Limb (tissue), 2 donors: ENCODE measurements around the gene TMPRSS11D.
A peak's percentile ranks its signal among the peaks of the same experiment; 100 is the strongest.

Experiments used
- DNase-seq, 2 donors: peaks; one replicate each; pipeline ENCODE4 v3.0.0-alpha.2; 2016; ENCODE audit errors: extremely low spot score in 2 of 2

TMPRSS11D gene

DNA sequence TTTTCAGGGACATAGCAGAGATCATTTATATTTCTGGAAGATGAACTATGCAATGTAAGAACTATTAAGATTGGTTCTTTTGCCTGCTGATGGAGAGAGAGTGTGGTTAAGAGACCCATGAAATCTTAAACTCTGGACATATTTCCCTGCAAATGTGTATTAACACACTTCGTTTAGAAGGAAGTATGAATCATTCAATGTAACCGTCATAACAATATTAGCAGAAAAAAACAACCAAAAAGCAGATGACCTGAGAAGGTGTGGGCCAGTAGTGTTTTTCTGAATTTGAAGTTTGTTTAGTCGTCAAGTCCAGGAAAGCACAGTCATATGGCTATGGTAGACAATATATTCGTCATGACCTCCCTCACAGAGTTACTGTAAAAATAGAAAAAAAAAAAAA is 2.5 kb upstream of the TMPRSS11D start:
- no peak for DNase-seq

DNA sequence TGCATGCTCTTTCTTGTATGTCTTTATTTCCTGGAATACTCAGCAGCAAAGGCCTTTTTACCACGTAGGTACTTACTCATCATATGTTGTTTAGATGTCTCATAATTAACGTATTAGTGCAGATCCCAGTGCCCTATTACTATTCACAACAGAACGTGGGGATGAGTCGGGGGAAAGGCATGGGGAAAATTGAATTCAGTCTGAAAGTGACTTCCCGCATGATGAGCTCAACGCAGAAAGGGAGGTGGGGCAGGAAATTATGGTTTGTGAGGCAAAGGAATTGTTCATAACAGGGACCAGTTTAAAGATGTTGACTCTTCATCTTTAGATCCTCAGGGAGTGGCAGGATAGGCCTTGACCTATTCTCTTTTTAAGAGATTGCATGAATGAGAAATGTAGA is 2.0 kb upstream of the TMPRSS11D start:
- DNase-seq = no peak

DNA sequence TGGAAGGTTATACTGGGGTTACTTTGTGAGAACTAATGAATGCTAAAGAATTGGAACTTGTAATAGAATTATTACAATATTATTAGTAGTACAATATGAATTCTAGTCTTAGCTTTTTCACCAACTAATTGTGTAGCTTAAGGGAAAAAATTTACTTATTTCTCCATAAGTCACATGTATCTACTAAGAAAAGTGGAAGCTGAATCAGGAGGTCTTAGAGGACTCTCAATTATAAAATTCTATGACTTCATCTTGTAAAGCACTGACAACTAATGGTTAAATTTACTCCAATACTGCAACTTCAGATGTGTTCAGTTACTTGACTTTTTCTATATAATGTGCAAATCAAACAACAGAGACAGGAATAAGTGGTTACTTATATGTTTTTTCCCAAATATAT is 899 bp upstream of the TMPRSS11D start:
- no peak for DNase-seq

DNA sequence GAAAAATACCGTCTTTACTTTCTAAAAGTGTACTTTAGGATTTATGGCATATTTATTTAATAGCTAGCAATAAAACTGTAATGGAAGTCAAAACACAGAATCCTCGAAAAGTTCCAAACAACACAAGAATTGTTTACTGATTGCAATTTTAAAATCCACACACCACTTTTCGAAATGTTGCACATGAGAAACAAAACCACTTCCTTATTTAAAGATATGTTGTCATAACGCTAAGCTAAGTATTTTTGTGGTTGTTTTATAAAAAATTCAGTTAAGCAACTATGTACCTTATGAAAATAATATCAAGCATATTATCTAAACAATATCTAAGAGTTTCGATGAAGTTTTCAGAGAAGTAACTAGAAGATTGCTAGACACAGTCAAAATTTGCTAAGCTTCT is 344 bp downstream of the TMPRSS11D start:
- no peak for DNase-seq

- peak in 1 of 2 donors; percentile 66 for DNase-seq
Observed at GRCh38 chr4:67880866-67881610, 2.8 kb downstream of the TMPRSS11D start.

- DNase-seq = no peak
Observed at GRCh38 chr4:67879486-67879885, 4.3 kb downstream of the TMPRSS11D start.

GRCh38 chr4:67877086-67877485 is 6.7 kb downstream of the TMPRSS11D start:
- no peak for DNase-seq

DNA sequence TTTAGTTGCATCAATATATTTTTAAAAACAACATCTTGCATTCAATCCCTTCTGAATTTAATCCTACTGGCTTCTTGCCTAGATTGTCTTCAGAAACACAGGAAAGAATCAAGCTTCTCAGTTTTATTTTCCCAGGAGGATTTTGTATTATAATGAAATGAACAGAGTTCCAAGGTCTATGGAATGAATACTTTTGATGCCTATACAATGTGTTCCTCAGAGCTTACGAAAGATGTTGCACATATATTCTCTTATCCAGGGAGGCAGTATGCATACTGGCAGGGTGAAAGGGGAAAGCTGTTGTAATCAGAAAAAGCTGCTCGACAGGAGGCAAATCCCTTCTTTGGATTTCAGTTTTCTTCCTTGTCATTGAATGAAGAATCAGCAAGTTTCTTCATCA is 8.8 kb downstream of the TMPRSS11D start:
- peak in 1 of 2 donors; percentile 38 for DNase-seq

- no peak for DNase-seq
Observed at GRCh38 chr4:67873116-67873515, 10.7 kb downstream of the TMPRSS11D start.

- DNase-seq = peak in 1 of 2 donors; percentile 45
Observed at GRCh38 chr4:67871867-67872266, 11.9 kb downstream of the TMPRSS11D start.

DNA sequence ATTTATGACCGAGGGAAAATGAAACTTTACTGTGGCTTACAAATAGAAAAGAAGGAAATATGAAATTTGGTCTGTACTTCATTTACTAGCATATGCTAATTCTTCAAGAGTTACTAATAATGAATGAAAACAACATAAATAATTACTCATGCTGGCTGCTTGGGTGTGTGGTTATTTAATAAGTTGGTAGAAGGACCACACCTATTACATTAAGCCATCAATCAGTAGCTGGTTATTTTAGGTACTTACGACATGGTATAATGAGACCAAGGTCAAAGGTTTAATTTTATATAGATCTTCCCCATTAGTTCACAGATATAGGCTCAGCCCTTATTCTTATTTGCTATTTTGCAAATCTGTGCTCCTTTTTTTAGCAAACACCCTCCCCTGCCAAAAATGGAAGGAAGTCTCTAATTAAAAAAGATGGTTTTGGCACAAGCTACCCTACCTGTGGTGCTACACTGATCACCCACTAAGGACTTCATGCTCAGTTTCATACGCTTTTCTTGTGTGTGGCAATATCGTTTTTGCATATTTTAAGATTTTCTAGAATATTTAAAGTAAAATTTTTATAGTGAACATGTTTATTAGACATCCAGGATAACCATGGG is 14.1 kb downstream of the TMPRSS11D start:
- no peak for DNase-seq

GRCh38 chr4:67861513-67861912 is 22.3 kb downstream of the TMPRSS11D start:
- no peak for DNase-seq

GRCh38 chr4:67853336-67853735 is 30.5 kb downstream of the TMPRSS11D start:
- no peak for DNase-seq

GRCh38 chr4:67820903-67821302 is 62.9 kb downstream of the TMPRSS11D start:
- DNase-seq = no peak

DNA sequence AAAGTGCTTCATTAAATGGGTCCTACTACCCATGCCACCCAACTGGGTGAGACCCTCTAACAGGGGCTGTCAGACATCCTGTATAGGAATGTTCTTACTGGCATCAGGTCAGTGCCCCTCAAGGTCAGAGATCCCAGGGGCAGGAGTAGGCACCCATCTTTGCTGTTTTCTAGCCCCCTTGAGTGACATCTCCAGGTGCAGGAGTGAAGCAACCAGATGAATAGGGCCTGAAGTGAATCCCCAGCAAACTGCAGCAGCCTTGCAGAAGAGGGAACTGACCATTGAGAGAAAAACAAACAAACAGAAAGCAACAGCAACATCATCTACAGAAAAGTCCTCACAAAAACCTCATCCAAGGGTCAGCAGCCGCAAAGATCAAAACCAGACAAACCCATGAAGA is 73.8 kb downstream of the TMPRSS11D start:
- DNase-seq = no peak

- DNase-seq = no peak
Observed at GRCh38 chr4:67809502-67809901, 74.3 kb downstream of the TMPRSS11D start.

- DNase-seq = no peak
Observed at GRCh38 chr4:67796810-67797209, 87.0 kb downstream of the TMPRSS11D start.

- DNase-seq = no peak
Observed at GRCh38 chr4:67790721-67791120, 93.1 kb downstream of the TMPRSS11D start.

DNA sequence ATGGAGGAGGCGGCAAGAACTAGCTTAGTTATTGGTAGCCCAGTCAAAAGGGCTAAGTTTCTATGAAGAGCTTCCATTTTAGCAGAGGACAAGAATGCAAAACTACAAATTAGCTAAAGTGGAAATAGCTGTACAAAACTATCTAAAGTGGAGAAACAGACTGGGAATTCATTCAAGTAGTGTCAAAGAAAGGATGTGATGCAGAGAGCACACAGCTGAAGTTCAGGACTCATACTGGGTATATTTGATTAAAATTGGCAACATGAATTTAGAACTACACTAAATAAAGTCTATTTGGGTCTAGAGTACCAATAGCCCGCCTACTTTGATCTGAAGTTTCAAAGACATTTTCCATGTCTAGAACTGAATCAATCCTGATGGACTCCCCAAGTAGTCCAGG is 96.5 kb downstream of the TMPRSS11D start:
- no peak for DNase-seq

- DNase-seq = no peak
Observed at GRCh38 chr4:67785528-67785927, 98.3 kb downstream of the TMPRSS11D start.

- no peak for DNase-seq
Observed at GRCh38 chr4:67779631-67780030, 104.2 kb downstream of the TMPRSS11D start.

DNA sequence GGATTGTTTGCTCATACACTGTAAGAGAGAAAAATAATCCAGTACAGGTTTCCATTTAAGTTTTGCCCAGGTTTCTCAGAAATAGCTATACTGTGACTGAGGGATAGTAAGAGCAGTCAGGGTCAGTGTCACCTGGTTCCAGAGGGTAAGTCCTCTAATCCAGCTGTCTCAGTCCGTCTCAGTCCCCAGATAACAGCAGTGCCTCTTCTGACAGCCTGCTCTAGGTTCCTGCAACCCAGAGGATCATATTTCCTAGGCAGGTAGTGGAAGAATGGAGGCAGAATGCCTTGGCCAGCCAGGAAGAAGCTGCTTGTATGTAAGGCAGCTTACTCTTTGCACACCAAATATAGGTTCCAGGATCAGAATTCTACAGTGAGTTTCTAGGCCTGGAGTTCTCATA is 107.1 kb downstream of the TMPRSS11D start:
- DNase-seq = no peak
